Keratinocyte (primary cell): Measurements from ENCODE around the gene NFATC2. TPM values are rescaled to one million over a fixed set of nuclear protein-coding genes. Genes with fewer than 3 reads are reported as not detected.

Source experiments
- DNase-seq: peaks from one replicate; pipeline ENCODE4 v3.0.0-alpha.2; 2011; ENCODE audit warnings: low read depth, missing footprints, low spot score
- FAIRE-seq: peaks from 2 replicates; lab custom pipeline; 2011; peaks lifted over from hg19 to GRCh38; lab: Jason Lieb, UNC
- H2AFZ ChIP-seq: 2 replicates; pipeline ENCODE4 v1.6.0; 2012; ENCODE audit warnings: low read length, control low read depth, inconsistent platforms; ENCODE audit not compliant: control insufficient read depth
- H3K27ac ChIP-seq: 2 replicates; pipeline ENCODE4 v1.5.1; 2011; ENCODE audit warnings: low read length; ENCODE audit not compliant: control insufficient read depth, insufficient read depth
- H3K27me3 ChIP-seq: 3 replicates; pipeline ENCODE4 v1.6.0; 2011; ENCODE audit warnings: low read length; ENCODE audit not compliant: control insufficient read depth, insufficient read depth; ENCODE audit errors: extremely low read depth
- H3K36me3 ChIP-seq, 2 experiments: 2 replicates in 1 of 2; 3 replicates in 1 of 2; pipeline ENCODE4 v1.5.1; 2011; ENCODE audit warnings: low read length in 2 of 2, mild to moderate bottlenecking in 1 of 2; ENCODE audit not compliant: control insufficient read depth in 2 of 2, insufficient read depth in 2 of 2; ENCODE audit errors: extremely low read depth in 1 of 2
- H3K4me1 ChIP-seq: 3 replicates; pipeline ENCODE4 v1.5.1; 2011; ENCODE audit warnings: low read length; ENCODE audit not compliant: control insufficient read depth, insufficient read depth; ENCODE audit errors: extremely low read depth
- H3K4me2 ChIP-seq: 3 replicates; pipeline ENCODE4 v1.6.0; 2011; ENCODE audit warnings: low read depth, low read length; ENCODE audit not compliant: control insufficient read depth, insufficient read depth; ENCODE audit errors: extremely low read depth
- H3K4me3 ChIP-seq, 3 experiments: fragments of 200-600 bp in 1 of 3; sonication (generic) in 1 of 3; 2 replicates in 2 of 3; 3 replicates in 1 of 3; pipeline ENCODE4 v1.5.1; 2011 to 2016; ENCODE audit warnings: low read length in 3 of 3, mild to moderate bottlenecking in 3 of 3, control low read depth in 2 of 3, inconsistent platforms in 1 of 3, low read depth in 1 of 3, mixed read lengths in 1 of 3, mixed run types in 1 of 3, moderate library complexity in 1 of 3; ENCODE audit not compliant: control insufficient read depth in 2 of 3, insufficient read depth in 2 of 3; ENCODE audit errors: extremely low read depth in 1 of 3
- H3K79me2 ChIP-seq: 2 replicates; pipeline ENCODE4 v1.6.0; 2012; ENCODE audit warnings: low read length; ENCODE audit not compliant: control insufficient read depth, insufficient read depth
- H3K9ac ChIP-seq: 3 replicates; pipeline ENCODE4 v1.6.0; 2011; ENCODE audit warnings: low read length; ENCODE audit not compliant: control insufficient read depth, insufficient read depth; ENCODE audit errors: extremely low read depth
- H3K9me1 ChIP-seq: 3 replicates; pipeline ENCODE4 v1.6.0; 2011; ENCODE audit warnings: low read length; ENCODE audit not compliant: control insufficient read depth, insufficient read depth; ENCODE audit errors: extremely low read depth
- H3K9me3 ChIP-seq: 2 replicates; pipeline ENCODE4 v1.5.1; 2012; ENCODE audit warnings: low read depth, low read length; ENCODE audit not compliant: control insufficient read depth
- H4K20me1 ChIP-seq: 3 replicates; pipeline ENCODE4 v1.6.0; 2011; ENCODE audit warnings: low read length; ENCODE audit not compliant: control insufficient read depth, insufficient read depth; ENCODE audit errors: extremely low read depth
- EZH2 ChIP-seq: IDR thresholded peaks from one replicate; pipeline ENCODE4 v1.6.1; 2012; ENCODE audit warnings: inconsistent platforms, mild to moderate bottlenecking, low read length, moderate library complexity
- dilution Hi-C: fragments of 300-500 bp; cut with MboI; formaldehyde crosslinking; loops from one replicate; pipeline ENCODE4 v1.7.0; 2020; ENCODE audit warnings: low sequenced_read_pairs; ENCODE audit not compliant: extremely low pct_ligation_motif_present
- polyA plus RNA-seq, 5 experiments: library from polyadenylated mRNA; depleted of rRNA in 3 of 5; stranded (reverse) in 3 of 5; stranded (forward) in 1 of 5; unstranded in 1 of 5; fragments of >200 nt; gene quantifications; 1 replicate in 1 of 5; 2 replicates in 3 of 5; 3 replicates in 1 of 5; pipeline versions ENCODE4 v1.2.1 to v1.2.3, GENCODE V29; 2011 to 2012; ENCODE audit warnings: missing spikeins in 2 of 5, low read depth in 1 of 5, low replicate concordance in 1 of 5
- TF ChIP-seq, protein P1 (sequence below), 3 experiments: IDR thresholded peaks in 1 of 3; conservative IDR thresholded peaks in 1 of 3; optimal IDR thresholded peaks in 1 of 3; 2 replicates in 2 of 3; 3 replicates in 1 of 3; pipeline versions ENCODE3 to v1.5.1; 2011; ENCODE audit warnings: low read length in 3 of 3, mild to moderate bottlenecking in 3 of 3, moderate library complexity in 2 of 3, control low read depth in 1 of 3, inconsistent platforms in 1 of 3; ENCODE audit not compliant: insufficient read depth in 2 of 3; ENCODE audit errors: extremely low read depth in 1 of 3

Gene NFATC2
- polyA plus RNA-seq, 1 donor (not counting 4 experiments of a cell fraction or from before 2014, with no cell fraction given), result 0.05 TPM

DNA sequence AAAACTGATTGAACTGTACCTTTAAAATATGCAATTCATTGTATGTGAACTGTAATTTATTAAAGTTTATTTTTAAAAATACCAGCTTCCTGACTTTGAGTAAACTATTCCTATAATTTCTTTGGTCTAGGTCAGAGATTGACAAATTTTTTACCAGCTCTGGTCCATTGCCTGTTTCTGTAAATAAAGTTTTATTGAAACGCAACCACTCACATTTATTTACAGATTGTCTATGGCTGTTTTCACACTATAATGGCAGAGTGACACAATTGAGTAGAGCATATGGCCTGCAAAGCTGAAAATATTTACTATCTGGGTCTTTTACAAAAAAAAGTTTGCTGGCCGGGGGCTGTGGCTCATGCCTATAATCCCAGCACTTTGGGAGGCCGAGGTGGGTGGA lies 33.0 kb upstream of the NFATC2 start:
- Histone ChIP-seq H3K27ac (no peak overlapping the region), H3K9me3 (peaks cover 5% of the 10 kb centered on the region), H3K4me1 (no peaks in the 10 kb centered on the region), H3K9ac (no peak overlapping the region), H4K20me1 (no peaks in the 10 kb centered on the region), H3K9me1 (no peaks in the 10 kb centered on the region), H3K79me2 (no peaks in the 10 kb centered on the region), H3K4me2 (no peak overlapping the region), H3K36me3 (no peaks in the 10 kb centered on the region), H3K4me3 (no peak overlapping the region), H3K27me3 (peaks cover 5% of the 10 kb centered on the region), H2AFZ (no peak overlapping the region)
- TF ChIP-seq, protein P1, sequence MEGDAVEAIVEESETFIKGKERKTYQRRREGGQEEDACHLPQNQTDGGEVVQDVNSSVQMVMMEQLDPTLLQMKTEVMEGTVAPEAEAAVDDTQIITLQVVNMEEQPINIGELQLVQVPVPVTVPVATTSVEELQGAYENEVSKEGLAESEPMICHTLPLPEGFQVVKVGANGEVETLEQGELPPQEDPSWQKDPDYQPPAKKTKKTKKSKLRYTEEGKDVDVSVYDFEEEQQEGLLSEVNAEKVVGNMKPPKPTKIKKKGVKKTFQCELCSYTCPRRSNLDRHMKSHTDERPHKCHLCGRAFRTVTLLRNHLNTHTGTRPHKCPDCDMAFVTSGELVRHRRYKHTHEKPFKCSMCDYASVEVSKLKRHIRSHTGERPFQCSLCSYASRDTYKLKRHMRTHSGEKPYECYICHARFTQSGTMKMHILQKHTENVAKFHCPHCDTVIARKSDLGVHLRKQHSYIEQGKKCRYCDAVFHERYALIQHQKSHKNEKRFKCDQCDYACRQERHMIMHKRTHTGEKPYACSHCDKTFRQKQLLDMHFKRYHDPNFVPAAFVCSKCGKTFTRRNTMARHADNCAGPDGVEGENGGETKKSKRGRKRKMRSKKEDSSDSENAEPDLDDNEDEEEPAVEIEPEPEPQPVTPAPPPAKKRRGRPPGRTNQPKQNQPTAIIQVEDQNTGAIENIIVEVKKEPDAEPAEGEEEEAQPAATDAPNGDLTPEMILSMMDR (optimal IDR thresholded peaks at IDR 0.05 in 1 of 3, IDR thresholded peaks at IDR 0.05 in 1 of 3, conservative IDR thresholded peaks at IDR 0.05 in 1 of 3; ENCODE audit: extremely low read depth in 1 of 3, insufficient read depth in 2 of 3, low read length in 3 of 3), result no peak
- TF ChIP-seq EZH2, result no peak
- FAIRE-seq (no peak), DNase-seq (no peak)
- dilution Hi-C loops, result no loop called here

DNA sequence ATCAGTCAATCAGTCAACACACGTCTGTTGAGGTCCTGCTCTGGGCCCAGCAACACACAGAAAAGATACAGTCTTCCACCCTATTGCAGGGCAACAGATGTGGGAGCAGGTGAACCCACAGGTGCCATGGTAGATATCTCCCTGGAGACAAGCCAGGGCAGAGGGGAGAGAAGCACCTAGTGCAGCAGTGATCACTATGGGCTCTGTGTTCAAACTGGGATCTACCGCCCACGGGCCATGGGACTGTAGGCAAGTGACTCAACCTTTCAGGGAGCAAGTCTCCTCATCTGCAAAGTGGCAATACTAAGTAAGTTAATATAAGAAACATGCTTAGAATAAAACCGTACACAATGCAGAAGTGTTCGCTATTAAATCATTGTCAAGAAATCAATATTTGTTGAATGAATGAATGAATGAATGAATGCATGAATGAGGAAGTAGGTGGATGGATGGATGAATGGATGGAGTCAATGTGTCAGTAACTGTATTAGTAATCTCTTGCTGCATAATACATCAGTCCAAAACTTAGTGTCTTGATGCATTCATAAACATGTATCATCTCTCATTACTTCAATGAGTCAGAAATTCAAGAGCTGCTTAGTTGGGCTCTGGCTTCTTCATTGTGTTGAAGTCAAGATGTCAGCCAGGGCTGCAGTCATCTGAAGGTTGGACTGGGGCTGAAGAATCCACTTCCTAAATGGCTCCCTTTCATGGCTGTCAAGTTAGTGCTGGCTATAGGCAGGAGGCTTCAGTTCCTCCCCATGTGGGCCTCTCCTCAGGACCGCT lies 31.9 kb upstream of the NFATC2 start:
- H3K9me3 ChIP-seq, result peaks cover 5% of the 10 kb centered on the region
- H3K79me2 ChIP-seq, result no peaks in the 10 kb centered on the region
- DNase-seq (no peak), FAIRE-seq (no peak)
- TF ChIP-seq EZH2, result no peak
- TF ChIP-seq, protein P1 (optimal IDR thresholded peaks at IDR 0.05 in 1 of 3, IDR thresholded peaks at IDR 0.05 in 1 of 3, conservative IDR thresholded peaks at IDR 0.05 in 1 of 3; ENCODE audit: extremely low read depth in 1 of 3, insufficient read depth in 2 of 3, low read length in 3 of 3), result no peak
- no peaks in the 10 kb centered on the region for H4K20me1 ChIP-seq
- H3K9me1 ChIP-seq, result no peaks in the 10 kb centered on the region
- H3K27ac ChIP-seq, result no peak overlapping the region
- peaks cover 5% of the 10 kb centered on the region for H3K27me3 ChIP-seq
- dilution Hi-C loops, result no loop called here
- no peak overlapping the region for H3K9ac ChIP-seq
- no peak overlapping the region for H2AFZ ChIP-seq
- H3K36me3 ChIP-seq, result no peaks in the 10 kb centered on the region
- H3K4me2 ChIP-seq, result no peak overlapping the region
- no peaks in the 10 kb centered on the region for H3K4me1 ChIP-seq
- H3K4me3 ChIP-seq, result no peak overlapping the region
